Measurements from ENCODE around the gene DCST2. TPM values are rescaled to one million over a fixed set of nuclear protein-coding genes. Genes with fewer than 3 reads are reported as not detected.

Gene DCST2
- total RNA-seq, 1 donor from 2014 or later = 0.41 TPM

GRCh38 chr1:155069551-155070157 is 36.1 kb upstream of the DCST2 start:
- no peak for DNase-seq

GRCh38 chr1:155068599-155068998 is 35.0 kb upstream of the DCST2 start:
- no peak for DNase-seq

GRCh38 chr1:155066777-155067176 is 33.2 kb upstream of the DCST2 start:
- no peak for DNase-seq

GRCh38 chr1:155064832-155065429 is 31.4 kb upstream of the DCST2 start:
- DNase-seq = no peak

GRCh38 chr1:155064111-155064831 is 30.7 kb upstream of the DCST2 start:
- DNase-seq = peak; percentile 63

GRCh38 chr1:155063550-155064110 is 30.0 kb upstream of the DCST2 start, which contains the start of gene EFNA4:
TSS of gene EFNA4 (plus strand) at chr1:155063740. CDS start at chr1:155063824, 84 bp downstream.
- peak; percentile 94 for DNase-seq

- DNase-seq = peak; percentile 69
These were observed 29.3 kb upstream of the DCST2 start for GRCh38 chr1:155062702-155063411.

GRCh38 chr1:155062151-155062686 is 28.6 kb upstream of the DCST2 start:
- no peak for DNase-seq

GRCh38 chr1:155061381-155062150 is 28.0 kb upstream of the DCST2 start:
- DNase-seq = peak; percentile 88

GRCh38 chr1:155060736-155061135 is 27.2 kb upstream of the DCST2 start:
- no peak for DNase-seq

GRCh38 chr1:155057788-155058211 is 24.2 kb upstream of the DCST2 start:
- no peak for DNase-seq

- no peak for DNase-seq
These were observed 23.5 kb upstream of the DCST2 start for GRCh38 chr1:155057104-155057503.

- DNase-seq = no peak
These were observed 20.0 kb upstream of the DCST2 start for GRCh38 chr1:155053531-155054105.

- peak; percentile 11 for DNase-seq
These were observed 19.1 kb upstream of the DCST2 start for GRCh38 chr1:155052439-155053395.

- DNase-seq = peak; percentile 61
These were observed 18.3 kb upstream of the DCST2 start for GRCh38 chr1:155051777-155052398.

- no peak for DNase-seq
These were observed 17.8 kb upstream of the DCST2 start for GRCh38 chr1:155051342-155051776.

- DNase-seq = peak; percentile 83
These were observed 17.2 kb upstream of the DCST2 start, which contains the start of gene ADAM15 for GRCh38 chr1:155050560-155051341. TSS of gene ADAM15 (plus strand) at chr1:155051316. CDS start at chr1:155051387, 71 bp downstream.

All from tongue (tissue), 2 donors.